HAP-1 (cell line): Measurements from ENCODE around the gene EHD4.

Source experiments
- DNase-seq, 2 experiments: peaks; one replicate each; pipeline ENCODE4 v3.0.0-alpha.2; 2016 to 2020; ENCODE audit warnings: low spot score in 2 of 2
- H3K27me3 ChIP-seq: fragments of 250-450 bp; sonication (Bioruptor Pico); 2 replicates; pipeline ENCODE4 v1.5.1; 2020; ENCODE audit warnings: low read depth, mild to moderate bottlenecking, moderate library complexity
- H3K36me3 ChIP-seq: fragments of 250-450 bp; sonication (Bioruptor Pico); replicated peaks from 2 replicates; pipeline ENCODE4 v1.5.1; 2020; ENCODE audit warnings: mild to moderate bottlenecking
- H3K4me1 ChIP-seq: fragments of 250-450 bp; sonication (Bioruptor Pico); 2 replicates; pipeline ENCODE4 v1.5.1; 2020; ENCODE audit warnings: mild to moderate bottlenecking
- H3K4me3 ChIP-seq: fragments of 250-450 bp; sonication (Bioruptor Pico); 2 replicates; pipeline ENCODE4 v1.5.1; 2020; ENCODE audit warnings: mild to moderate bottlenecking, moderate library complexity
- H3K9me3 ChIP-seq: fragments of 250-450 bp; sonication (Bioruptor Pico); 2 replicates; pipeline ENCODE4 v1.5.1; 2020; ENCODE audit warnings: mild to moderate bottlenecking, moderate library complexity
- in situ Hi-C: fragments of 300-500 bp; cut with MboI; formaldehyde crosslinking; loops from 3 replicates; pipeline ENCODE4 v1.14.3; 2020; ENCODE audit warnings: low sequenced_read_pairs, inconsistent platforms, mixed read lengths

The EHD4 gene

DNA sequence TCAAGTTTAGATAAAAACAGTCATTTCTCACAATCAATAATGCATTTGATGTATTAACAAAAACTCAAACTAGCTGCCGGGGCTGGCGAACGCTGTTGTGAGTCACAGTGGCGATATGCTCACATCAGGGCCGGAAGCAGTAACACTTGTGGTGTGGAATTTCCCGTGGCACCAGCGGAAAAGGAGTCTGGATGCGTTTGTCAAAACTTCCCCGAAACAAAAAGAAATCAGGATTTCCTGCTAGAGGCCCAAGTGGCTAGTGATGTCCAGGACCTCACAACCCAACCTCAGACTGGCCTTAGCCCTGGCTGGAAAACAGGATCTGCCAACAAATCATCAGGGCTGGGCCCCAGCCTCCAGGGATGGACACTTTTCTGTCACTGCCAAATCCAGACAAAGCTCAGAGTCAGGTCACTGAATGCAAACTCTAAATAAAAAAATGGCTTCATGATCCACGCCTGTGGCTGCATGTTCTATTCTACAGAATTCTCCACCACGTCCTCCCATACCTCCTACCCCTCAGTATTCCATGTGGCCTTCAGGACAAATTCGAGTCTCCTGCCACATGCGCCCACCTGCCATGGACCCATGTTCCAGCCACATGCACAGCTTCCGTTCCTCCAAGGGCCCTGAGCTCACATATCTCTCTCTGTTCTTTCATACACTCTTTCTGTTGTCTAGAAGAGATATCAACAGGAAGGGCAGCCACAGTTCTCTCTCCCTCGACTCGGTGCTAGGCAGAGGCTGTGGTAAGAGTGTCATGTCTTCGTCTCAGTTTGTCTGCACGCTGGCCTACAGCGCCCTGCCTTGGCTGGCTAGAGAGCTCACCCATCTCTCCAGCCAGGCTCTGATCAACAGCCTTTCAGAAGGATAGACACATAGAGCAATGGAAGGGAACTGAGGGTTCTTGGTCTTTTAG lies 35.4 kb downstream of the EHD4 start:
- Histone ChIP-seq H3K36me3 (peaks cover 6% of the 10 kb centered on the region; the same call in 1 of the 2 replicates), H3K27me3 (no peaks in the 10 kb centered on the region), H3K4me3 (no peak overlapping the region), H3K9me3 (no peaks in the 10 kb centered on the region), H3K4me1 (peaks cover 17% of the 10 kb centered on the region)
- in situ Hi-C loops = no loop called here
- DNase-seq = no peak

GRCh38 chr15:41936155-41936554 lies 36.2 kb downstream of the EHD4 start:
- H3K4me3 ChIP-seq = no peak overlapping the region
- no peaks in the 10 kb centered on the region for H3K27me3 ChIP-seq
- in situ Hi-C loops = no loop called here
- DNase-seq = no peak
- no peaks in the 10 kb centered on the region for H3K9me3 ChIP-seq
- H3K4me1 ChIP-seq = peaks cover 17% of the 10 kb centered on the region
- H3K36me3 ChIP-seq = peaks cover 6% of the 10 kb centered on the region; the same call in 1 of the 2 replicates

GRCh38 chr15:41935566-41936020 lies 36.8 kb downstream of the EHD4 start:
- Histone ChIP-seq H3K9me3 (no peaks in the 10 kb centered on the region), H3K27me3 (no peaks in the 10 kb centered on the region), H3K4me1 (peaks cover 17% of the 10 kb centered on the region), H3K36me3 (peaks cover 6% of the 10 kb centered on the region; the same call in 1 of the 2 replicates), H3K4me3 (no peak overlapping the region)
- DNase-seq = no peak
- in situ Hi-C loops = no loop called here

- DNase-seq = no peak
- peaks cover 17% of the 10 kb centered on the region for H3K4me1 ChIP-seq
- no peaks in the 10 kb centered on the region for H3K27me3 ChIP-seq
- no peaks in the 10 kb centered on the region for H3K9me3 ChIP-seq
- H3K36me3 ChIP-seq = peaks cover 2% of the 10 kb centered on the region; the same call in 1 of the 2 replicates
- in situ Hi-C loops = no loop called here
- H3K4me3 ChIP-seq = no peak overlapping the region
These were observed 37.5 kb downstream of the EHD4 start for GRCh38 chr15:41934843-41935242.

DNA sequence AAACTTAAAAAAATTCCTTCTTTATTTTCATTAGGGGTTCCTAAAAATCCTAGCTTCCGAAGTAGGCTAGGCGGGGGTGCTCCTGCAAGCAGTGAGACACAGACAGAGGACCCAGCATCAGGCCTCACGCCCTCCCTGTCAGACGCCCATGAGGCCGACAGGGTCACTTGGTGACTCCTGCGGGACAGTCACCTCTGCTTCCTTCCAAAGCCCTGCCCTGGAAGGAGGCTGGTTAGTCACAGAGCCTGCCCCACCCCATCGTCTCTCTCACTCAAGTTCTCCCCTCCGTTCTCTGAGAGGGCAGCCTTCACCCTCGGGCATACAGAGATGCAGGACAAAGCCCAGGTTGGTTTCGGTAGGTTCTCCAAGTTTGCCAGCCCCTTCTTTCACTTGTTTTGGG lies 38.6 kb downstream of the EHD4 start:
- Histone ChIP-seq H3K4me1 (peaks cover 16% of the 10 kb centered on the region), H3K9me3 (no peaks in the 10 kb centered on the region), H3K27me3 (no peaks in the 10 kb centered on the region), H3K36me3 (peaks cover 2% of the 10 kb centered on the region; the same call in 1 of the 2 replicates), H3K4me3 (no peak overlapping the region)
- in situ Hi-C loops = no loop called here
- no peak for DNase-seq

DNA sequence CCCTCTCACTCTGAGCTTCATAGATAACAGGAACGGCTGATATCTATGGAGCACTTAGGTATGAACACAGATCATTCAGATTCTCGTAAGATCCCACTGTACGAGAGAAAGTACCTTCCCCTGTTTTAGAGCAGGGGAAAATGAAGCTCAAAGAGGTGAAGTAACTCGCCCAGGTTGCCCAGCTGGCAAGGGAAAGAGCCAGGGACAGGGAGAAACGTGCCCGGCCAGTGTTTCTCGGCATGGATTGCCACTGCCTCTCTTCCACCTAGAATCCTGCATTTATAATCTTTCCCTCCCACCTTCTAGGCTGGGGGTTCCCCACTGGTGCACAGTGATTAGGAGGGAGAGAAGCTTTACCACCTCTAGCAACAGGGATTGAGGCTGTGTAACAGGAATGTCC lies 39.0 kb downstream of the EHD4 start:
- peaks cover 11% of the 10 kb centered on the region for H3K4me1 ChIP-seq
- no peak overlapping the region for H3K4me3 ChIP-seq

GRCh38 chr15:41932511-41933289 lies 39.7 kb downstream of the EHD4 start:
- Histone ChIP-seq H3K4me3 (no peak overlapping the region), H3K27me3 (no peaks in the 10 kb centered on the region), H3K4me1 (peaks cover 5% of the 10 kb centered on the region), H3K9me3 (no peaks in the 10 kb centered on the region), H3K36me3 (peaks cover 2% of the 10 kb centered on the region; the same call in 1 of the 2 replicates)
- in situ Hi-C loops = no loop called here
- DNase-seq = peak; percentile 18 to 61

More for the DNA sequence above, 39.0 kb downstream of the EHD4 start:
- Histone ChIP-seq H3K27me3 (no peaks in the 10 kb centered on the region), H3K36me3 (peaks cover 2% of the 10 kb centered on the region; the same call in 1 of the 2 replicates), H3K9me3 (no peaks in the 10 kb centered on the region)
- no peak for DNase-seq
- in situ Hi-C loops = no loop called here

GRCh38 chr15:41932101-41932500 lies 40.3 kb downstream of the EHD4 start:
- in situ Hi-C loops = no loop called here

DNA sequence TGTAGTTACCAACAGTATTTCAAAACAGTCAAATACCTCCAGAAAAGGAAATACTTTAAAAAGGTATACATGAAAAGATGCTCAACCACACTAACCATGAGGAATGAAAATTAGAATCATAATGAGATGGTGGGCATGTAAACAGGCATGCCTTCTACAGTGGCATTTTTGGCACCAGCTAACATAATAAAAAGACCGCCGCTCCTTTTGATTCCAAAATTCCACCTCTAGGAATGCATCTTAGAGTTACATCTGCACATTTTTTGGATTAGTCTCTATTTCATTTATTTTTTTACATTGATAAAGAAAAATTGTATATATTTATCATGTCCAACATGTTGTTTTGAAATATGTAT lies 41.5 kb downstream of the EHD4 start:
- no peaks in the 10 kb centered on the region for H3K27me3 ChIP-seq
- H3K9me3 ChIP-seq = no peaks in the 10 kb centered on the region
- no peak overlapping the region for H3K4me3 ChIP-seq
- in situ Hi-C loops = no loop called here
- no peaks in the 10 kb centered on the region; the same call in 1 of the 2 replicates for H3K4me1 ChIP-seq
- no peak for DNase-seq
- peaks cover under 1% of the 10 kb centered on the region; the same call in 1 of the 2 replicates for H3K36me3 ChIP-seq

More at GRCh38 chr15:41932101-41932500, 40.3 kb downstream of the EHD4 start:
- Histone ChIP-seq H3K4me1 (no peaks in the 10 kb centered on the region; the same call in none of the 2 replicates), H3K4me3 (no peak overlapping the region), H3K36me3 (peaks cover 2% of the 10 kb centered on the region; the same call in 1 of the 2 replicates), H3K27me3 (no peaks in the 10 kb centered on the region), H3K9me3 (no peaks in the 10 kb centered on the region)
- no peak for DNase-seq

- Histone ChIP-seq H3K4me1 (no peaks in the 10 kb centered on the region; the same call in 1 of the 2 replicates), H3K4me3 (no peak overlapping the region), H3K9me3 (no peaks in the 10 kb centered on the region), H3K36me3 (no peaks in the 10 kb centered on the region; the same call in 1 of the 2 replicates), H3K27me3 (no peaks in the 10 kb centered on the region)
- no peak for DNase-seq
- in situ Hi-C loops = no loop called here
These were observed 42.0 kb downstream of the EHD4 start for GRCh38 chr15:41930221-41930866.

- Histone ChIP-seq H3K27me3 (no peaks in the 10 kb centered on the region), H3K4me1 (no peaks in the 10 kb centered on the region; the same call in 1 of the 2 replicates), H3K4me3 (no peak overlapping the region), H3K36me3 (no peaks in the 10 kb centered on the region; the same call in 1 of the 2 replicates), H3K9me3 (no peaks in the 10 kb centered on the region)
- in situ Hi-C loops = no loop called here
- DNase-seq = no peak
These were observed 43.4 kb downstream of the EHD4 start for GRCh38 chr15:41928637-41929620.

GRCh38 chr15:41928100-41928499 lies 44.3 kb downstream of the EHD4 start:
- H3K4me3 ChIP-seq = no peak overlapping the region
- no peaks in the 10 kb centered on the region; the same call in 1 of the 2 replicates for H3K36me3 ChIP-seq
- no peaks in the 10 kb centered on the region for H3K27me3 ChIP-seq
- no peaks in the 10 kb centered on the region for H3K9me3 ChIP-seq
- no peak for DNase-seq
- in situ Hi-C loops = no loop called here
- H3K4me1 ChIP-seq = no peaks in the 10 kb centered on the region; the same call in 1 of the 2 replicates
